ENCODE data around the gene MFN2. TPM values are rescaled to one million over a fixed set of nuclear protein-coding genes. Genes with fewer than 3 reads are reported as not detected.

The MFN2 gene
- total and polyA plus RNA-seq, 2 of the 8 experiments (the other 6 are each of a cell fraction or from before 2014, with no cell fraction given) = 34.0 to 62.5 TPM

DNA sequence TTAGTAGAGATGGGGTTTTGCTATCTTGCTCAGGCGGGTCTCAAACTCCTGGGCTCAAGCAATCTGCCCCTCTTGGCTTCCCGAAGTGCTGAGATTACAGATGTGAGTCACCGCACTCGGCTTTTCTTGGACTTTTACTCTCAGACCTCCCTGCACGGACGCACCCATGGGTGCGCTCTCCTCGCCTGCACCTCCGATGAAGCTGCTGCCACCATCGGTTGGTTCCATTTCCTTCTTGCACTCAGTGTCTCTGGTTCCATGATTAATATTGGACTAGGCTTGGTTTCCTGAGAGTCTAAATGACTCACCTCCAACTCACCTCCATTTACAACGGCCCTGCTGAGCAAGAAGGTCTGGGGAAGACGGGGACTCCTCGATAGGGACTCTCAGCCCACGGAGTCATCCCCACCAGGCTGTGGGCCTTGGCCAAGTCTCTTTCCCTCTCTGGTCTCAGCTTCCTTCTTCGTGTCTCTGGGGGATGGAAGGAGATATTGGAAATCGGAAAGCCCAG, 76.1 kb downstream of the MFN2 start:
- Histone ChIP-seq H3K79me2 (ENCODE audit: control insufficient read depth in 1 of 2, insufficient read depth in 2 of 2, low read length in 2 of 2) (no peaks in the 10 kb centered on the region), H2BK12ac (ENCODE audit: low read depth, low read length) (no peak overlapping the region; the same call in 1 of the 2 replicates), H4K5ac (ENCODE audit: insufficient read length, low read depth, low read length) (no peak overlapping the region), H2BK20ac (ENCODE audit: low read length) (no peak overlapping the region), H3K23me2 (ENCODE audit: low read depth, low read length) (no peaks in the 10 kb centered on the region), H3K27me3 (replicated peaks in 1 of 4; ENCODE audit: control insufficient read depth in 3 of 4, extremely low read depth in 1 of 4, insufficient read depth in 3 of 4, low read length in 3 of 4) (no peaks in the 10 kb centered on the region; a peak in 1 of 7 replicates), H3K9ac (replicated peaks in 1 of 4; ENCODE audit: extremely low read depth in 1 of 4, low read depth in 3 of 4, low read length in 3 of 4) (no peak overlapping the region), H3K27ac (ENCODE audit: low read depth, low read length) (no peak overlapping the region), H4K20me1 (replicated peaks in 1 of 2; ENCODE audit: control insufficient read depth in 1 of 2, insufficient read depth in 2 of 2, low read length in 2 of 2) (no peaks in the 10 kb centered on the region), H2BK15ac (ENCODE audit: low read length) (no peak overlapping the region), H3K4me1 (replicated peaks in 1 of 4; ENCODE audit: control insufficient read depth in 3 of 4, insufficient read depth in 4 of 4, low read length in 3 of 4) (peaks cover 0 to 7% (median 3%) of the 10 kb centered on the region in 4 experiments; a peak in 3 of 7 replicates), H3K4me3 (ENCODE audit: extremely low read depth in 1 of 4, insufficient read depth in 2 of 4, low read depth in 3 of 4, low read length in 4 of 4) (no peak overlapping the region), H3K18ac (ENCODE audit: extremely low read depth, low read length) (no peak overlapping the region), H3K56ac (replicated peaks; ENCODE audit: insufficient read length, low read depth, low read length) (no peak overlapping the region), H3K23ac (ENCODE audit: insufficient read length) (no peak overlapping the region), H3K9me3 (ENCODE audit: insufficient read depth in 2 of 2, low read depth in 1 of 2, low read length in 1 of 2) (no peaks in the 10 kb centered on the region), H3K4ac (replicated peaks; ENCODE audit: insufficient read length, low read depth, low read length) (no peak overlapping the region), H4K8ac (ENCODE audit: extremely low read depth, insufficient read depth, low read length) (no peak overlapping the region), H2AFZ (ENCODE audit: low read length) (no peak overlapping the region), H3K36me3 (ENCODE audit: control insufficient read depth in 2 of 4, insufficient read depth in 4 of 4, low read length in 3 of 4) (no peaks in the 10 kb centered on the region), H3K14ac (ENCODE audit: insufficient read length) (no peak overlapping the region), H2AK5ac (ENCODE audit: low read depth, low read length) (no peak overlapping the region), H2BK120ac (replicated peaks; ENCODE audit: low read depth, low read length) (no peak overlapping the region), H3K4me2 (ENCODE audit: insufficient read depth in 1 of 2, low read depth in 2 of 2, low read length in 2 of 2) (no peak overlapping the region), H4K91ac (replicated peaks; ENCODE audit: insufficient read length, low read length) (no peak overlapping the region), H3K79me1 (ENCODE audit: low read depth, low read length) (no peaks in the 10 kb centered on the region), H2BK5ac (ENCODE audit: low read depth, low read length) (no peak overlapping the region)
- WGBS, 2 experiments (ENCODE audit: extremely low coverage in 1 of 2, insufficient coverage in 1 of 2, insufficient read length in 1 of 2, insufficient replicate concordance in 2 of 2, low coverage in 1 of 2, low lambda C conversion rate in 2 of 2, missing lambda C conversion rate in 1 of 2) = 95% methylated on average over 16 of the region's 16 CpGs; no CpG with 5 or more reads in 1 of the 2 experiments
- ChIA-PET CTCF (ENCODE audit: partially characterized antibody) (interaction anchor here (2.0 to 3.3 kb wide), 2 partner anchors 18 to 23 kb away, joined by 5 to 21 read pairs; no protein-coding TSS in a partner anchor), POLR2A (ENCODE audit: partially characterized antibody) (interaction anchor here (0.6 to 2.6 kb wide), 4 partner anchors 11 to 250 kb away, joined by 3 to 6 read pairs (median 4); partner anchors contain the start of genes CLCN6 and MIIP)
- FAIRE-seq (no peak), DNase-seq (ENCODE audit: low read depth in 1 of 2, low spot score in 2 of 2) (no peak)
- TF ChIP-seq CBX8 (IDR thresholded peaks at IDR 0.05; ENCODE audit: borderline replicate concordance, low read depth, low read length) (no peak), EP300 (IDR thresholded peaks at IDR 0.05; ENCODE audit: borderline replicate concordance in 1 of 2, low read depth in 2 of 2, low read length in 2 of 2) (no peak), EGR1 (IDR thresholded peaks at IDR 0.05; ENCODE audit: borderline replicate concordance, low read depth, low read length) (no peak), NRF1 (IDR thresholded peaks at IDR 0.05; ENCODE audit: low read depth, low read length) (no peak), JUND (IDR thresholded peaks at IDR 0.05; ENCODE audit: low read length) (no peak), BACH1 (IDR thresholded peaks at IDR 0.05; ENCODE audit: low read length) (no peak), HDAC2 (IDR thresholded peaks at IDR 0.05; ENCODE audit: borderline replicate concordance in 1 of 2, low read depth in 2 of 2, low read length in 2 of 2) (no peak)

All from H1 (cell line).